OCI-LY7 (cell line): ENCODE data around the gene ANKRD10. TPM values are rescaled to one million over a fixed set of nuclear protein-coding genes. Genes with fewer than 3 reads are reported as not detected.
"Not testable (repeated sequence)": the region's sequence is repeated elsewhere in the genome, so short reads cannot be mapped to it uniquely, and the experiment has no call there.

Experiments used
- BruUV-seq: library from RNA; stranded (reverse); fragments of 400-500 nt; replicated peaks from 2 replicates; lab custom pipeline; 2021; lab: Mats Ljungman, UMichigan
- CTCF ChIA-PET: fragments of 300-600 bp; sonication (Branson Sonifier 250); formaldehyde crosslinking; loops from one replicate; lab custom pipeline; 2022; ENCODE audit warnings: antibody characterized with exemption; ENCODE audit not compliant: unreplicated experiment; lab: Charles Lee
- POLR2A ChIA-PET: fragments of 300-600 bp; sonication (Branson Sonifier 250); formaldehyde crosslinking; loops from one replicate; lab custom pipeline; 2022; ENCODE audit warnings: antibody characterized with exemption; lab: Charles Lee
- DNase-seq: peaks from one replicate; pipeline ENCODE4 v3.0.0-alpha.2; 2015; ENCODE audit warnings: low spot score
- H2AFZ ChIP-seq: fragments of 200-600 bp; sonication (generic), shearing (Covaris generic); 2 replicates; pipeline ENCODE4 v1.6.1; 2014; ENCODE audit warnings: mild to moderate bottlenecking, antibody characterized with exemption, low read length, moderate library complexity
- H3K27ac ChIP-seq: fragments of 200-600 bp; sonication (generic); 2 replicates; pipeline ENCODE4 v1.5.1; 2014; ENCODE audit warnings: mixed run types, low read depth, mild to moderate bottlenecking, moderate library complexity, low read length, inconsistent platforms; ENCODE audit not compliant: poor library complexity, severe bottlenecking
- H3K36me3 ChIP-seq: fragments of 200-600 bp; sonication (generic); 2 replicates; pipeline ENCODE4 v1.6.1; 2014; ENCODE audit warnings: mild to moderate bottlenecking, antibody characterized with exemption, low read length, moderate library complexity, mixed read lengths; ENCODE audit not compliant: insufficient read depth
- H3K4me1 ChIP-seq: fragments of 200-600 bp; sonication (generic); 2 replicates; pipeline ENCODE4 v1.5.1; 2014; ENCODE audit warnings: mild to moderate bottlenecking, low read length; ENCODE audit not compliant: insufficient read depth, poor library complexity, severe bottlenecking
- H3K4me2 ChIP-seq: fragments of 200-600 bp; sonication (generic); 2 replicates; pipeline ENCODE4 v1.6.1; 2014; ENCODE audit warnings: mild to moderate bottlenecking, low read length
- H3K4me3 ChIP-seq: fragments of 200-600 bp; sonication (generic); 2 replicates; pipeline ENCODE4 v1.5.1; 2014; ENCODE audit warnings: mild to moderate bottlenecking, low read depth, low read length; ENCODE audit not compliant: poor library complexity, severe bottlenecking
- H3K79me2 ChIP-seq: fragments of 200-600 bp; sonication (generic); 2 replicates; pipeline ENCODE4 v1.6.1; 2016; ENCODE audit warnings: low read depth, mild to moderate bottlenecking, low read length, moderate library complexity, mixed read lengths; ENCODE audit not compliant: insufficient read depth
- H3K9me2 ChIP-seq: fragments of 200-600 bp; sonication (generic); 2 replicates; pipeline ENCODE4 v1.6.1; 2016; ENCODE audit warnings: mild to moderate bottlenecking, low read length, mixed read lengths; ENCODE audit not compliant: insufficient read depth
- H3K9me3 ChIP-seq: fragments of 200-600 bp; sonication (generic); 2 replicates; pipeline ENCODE4 v1.6.1; 2014; ENCODE audit warnings: mild to moderate bottlenecking, mixed run types, low read length, mixed read lengths
- H4K20me1 ChIP-seq: fragments of 200-600 bp; sonication (generic); 2 replicates; pipeline ENCODE4 v1.6.1; 2014; ENCODE audit warnings: mild to moderate bottlenecking, antibody characterized with exemption, low read length, moderate library complexity, mixed read lengths; ENCODE audit not compliant: insufficient read depth
- CTCF ChIP-seq: fragments of 200-600 bp; sonication (generic); conservative IDR thresholded peaks from 2 replicates; pipeline ENCODE4 v1.5.1; 2014; ENCODE audit warnings: mild to moderate bottlenecking, antibody characterized with exemption, low read length, moderate library complexity, mixed read lengths
- EZH2phosphoT487 ChIP-seq: fragments of 200-600 bp; sonication (generic); IDR thresholded peaks from 2 replicates; pipeline ENCODE4 v1.6.1; 2018; ENCODE audit warnings: low read depth, borderline replicate concordance, mild to moderate bottlenecking, mixed run types, antibody characterized with exemption, low read length, moderate library complexity, mixed read lengths
- intact Hi-C: fragments of 100-400 bp; cut with micrococcal nuclease; formaldehyde crosslinking; loops from one replicate; pipeline ENCODE4 v1.10.0; 2022; ENCODE audit not compliant: unreplicated experiment
- total RNA-seq, 2 experiments: library from RNA; depleted of rRNA in 1 of 2; stranded (reverse); fragments of >200 nt in 1 of 2; shearing (Covaris generic) in 1 of 2; gene quantifications; 2 replicates each; pipeline ENCODE4 v1.2.3, GENCODE V29; 2014 to 2022

The ANKRD10 gene
- total RNA-seq, 2 experiments from 2014 or later = 82.8 to 86.0 TPM

- H2AFZ ChIP-seq, BruUV-seq, H3K79me2 ChIP-seq, H3K4me2 ChIP-seq, DNase-seq, H3K4me1 ChIP-seq, H3K4me3 ChIP-seq, H3K9me2 ChIP-seq, CTCF ChIA-PET, H4K20me1 ChIP-seq, H3K27ac ChIP-seq, H3K9me3 ChIP-seq, H3K36me3 ChIP-seq, intact Hi-C loops, POLR2A ChIA-PET: not testable (repeated sequence)
These were observed 39.7 kb upstream of the ANKRD10 start for GRCh38 chr13:110954533-110954920.

GRCh38 chr13:110953833-110954532 lies 39.1 kb upstream of the ANKRD10 start:
- POLR2A ChIA-PET = interaction anchor here (0.6 kb wide), 1 partner anchor 1899 kb away, joined by 4 read pairs; no protein-coding TSS in a partner anchor
- Histone ChIP-seq H3K4me3 (no peak overlapping the region), H3K9me2 (no peaks in the 10 kb centered on the region), H3K27ac (no peak overlapping the region), H3K9me3 (no peaks in the 10 kb centered on the region), H4K20me1 (no peaks in the 10 kb centered on the region), H3K4me2 (no peak overlapping the region), H3K79me2 (no peaks in the 10 kb centered on the region), H3K36me3 (no peaks in the 10 kb centered on the region), H2AFZ (no peak overlapping the region), H3K4me1 (no peaks in the 10 kb centered on the region)
- intact Hi-C loops = no loop called here
- DNase-seq = no peak
- BruUV-seq = no TSS peak
- TF ChIP-seq EZH2phosphoT487 = no peak
- CTCF ChIA-PET = no interaction called here

GRCh38 chr13:110953416-110953815 lies 38.5 kb upstream of the ANKRD10 start:
- intact Hi-C loops = no loop called here
- H3K4me1 ChIP-seq = no peaks in the 10 kb centered on the region
- no peak overlapping the region for H3K27ac ChIP-seq
- no peaks in the 10 kb centered on the region for H3K79me2 ChIP-seq
- H4K20me1 ChIP-seq = no peaks in the 10 kb centered on the region
- H3K4me2 ChIP-seq = no peak overlapping the region
- H3K9me2 ChIP-seq = no peaks in the 10 kb centered on the region
- H3K4me3 ChIP-seq = no peak overlapping the region
- TF ChIP-seq EZH2phosphoT487 = no peak
- TF ChIP-seq CTCF = no peak
- H2AFZ ChIP-seq = no peak overlapping the region
- H3K36me3 ChIP-seq = no peaks in the 10 kb centered on the region
- ChIA-PET POLR2A (interaction anchor here (0.6 kb wide), 1 partner anchor 1899 kb away, joined by 4 read pairs; no protein-coding TSS in a partner anchor), CTCF (no interaction called here)
- BruUV-seq = no TSS peak
- no peak for DNase-seq
- H3K9me3 ChIP-seq = no peaks in the 10 kb centered on the region

GRCh38 chr13:110952135-110952534 lies 37.3 kb upstream of the ANKRD10 start:
- H3K4me2 ChIP-seq, DNase-seq, H3K4me1 ChIP-seq, CTCF ChIA-PET, H3K79me2 ChIP-seq, intact Hi-C loops, H3K36me3 ChIP-seq, BruUV-seq, H2AFZ ChIP-seq, H3K4me3 ChIP-seq, H4K20me1 ChIP-seq, H3K9me3 ChIP-seq, H3K9me2 ChIP-seq, POLR2A ChIA-PET, H3K27ac ChIP-seq: not testable (repeated sequence)
